H7 (cell line): Measurements from ENCODE around the gene SLC22A6. TPM values are rescaled to one million over a fixed set of nuclear protein-coding genes. Genes with fewer than 3 reads are reported as not detected.

Source experiments
- DNase-seq: peaks from one replicate; pipeline ENCODE4 v3.0.0; 2012
- H3K27me3 ChIP-seq: 2 replicates; pipeline ENCODE4 v1.6.0; 2011; ENCODE audit warnings: mild to moderate bottlenecking, low read length; ENCODE audit not compliant: control insufficient read depth, insufficient read depth
- H3K36me3 ChIP-seq: replicated peaks from 2 replicates; pipeline ENCODE4 v1.5.1; 2011; ENCODE audit warnings: low read length; ENCODE audit not compliant: control insufficient read depth, insufficient read depth
- H3K4me3 ChIP-seq: 2 replicates; pipeline ENCODE4 v1.5.1; 2011; ENCODE audit warnings: low read depth, mild to moderate bottlenecking, control low read depth, low read length, moderate library complexity; ENCODE audit not compliant: insufficient read depth
- total RNA-seq: library from RNA; depleted of rRNA; stranded (reverse); fragments of >200 nt; shearing (Covaris generic); gene quantifications from 2 replicates; pipeline ENCODE4 v1.2.3, GENCODE V29; 2014; rRNA removed

SLC22A6 gene
- total RNA-seq, 1 experiment from 2014 or later, result not detected

DNA sequence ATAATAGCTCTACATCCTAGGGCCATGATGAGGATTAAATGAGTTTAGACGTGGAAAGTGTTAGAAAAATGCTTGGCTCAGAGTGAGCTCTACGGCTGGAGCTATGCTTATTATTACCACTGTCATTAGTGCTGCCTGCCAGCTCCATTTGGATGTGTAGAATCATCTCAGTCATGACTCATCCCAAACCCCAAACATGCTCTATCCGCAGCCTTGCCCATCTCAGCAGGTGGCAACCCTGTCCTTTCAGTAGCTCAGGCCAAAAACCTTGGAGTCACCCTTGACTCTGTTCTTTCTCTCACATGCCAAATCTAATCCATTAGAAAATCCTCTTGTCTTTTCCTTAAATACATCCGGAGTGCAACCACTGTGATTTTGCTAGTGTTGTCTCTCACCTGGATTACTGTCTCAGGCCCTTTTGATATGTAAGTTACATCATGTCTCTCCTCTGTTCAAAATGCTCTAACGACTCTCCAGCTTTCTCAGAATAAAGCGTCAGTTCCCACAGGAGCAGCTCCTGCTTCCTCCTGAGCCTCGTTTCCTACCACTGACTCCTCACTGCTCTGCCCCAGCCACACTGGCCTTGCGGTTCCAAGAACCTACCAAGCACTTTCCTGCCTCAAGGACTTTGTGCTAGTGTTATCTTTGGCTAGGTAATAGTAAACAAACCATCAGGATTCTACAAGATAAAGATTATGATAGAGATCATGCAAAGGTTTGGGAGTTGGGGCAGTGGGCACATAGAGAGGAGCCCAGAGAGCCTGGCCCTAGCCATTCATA lies 53.1 kb downstream of the SLC22A6 start:
- Histone ChIP-seq H3K27me3 (peaks cover 17% of the 10 kb centered on the region), H3K36me3 (no peaks in the 10 kb centered on the region), H3K4me3 (no peak overlapping the region)
- DNase-seq, result peak; percentile 33

DNA sequence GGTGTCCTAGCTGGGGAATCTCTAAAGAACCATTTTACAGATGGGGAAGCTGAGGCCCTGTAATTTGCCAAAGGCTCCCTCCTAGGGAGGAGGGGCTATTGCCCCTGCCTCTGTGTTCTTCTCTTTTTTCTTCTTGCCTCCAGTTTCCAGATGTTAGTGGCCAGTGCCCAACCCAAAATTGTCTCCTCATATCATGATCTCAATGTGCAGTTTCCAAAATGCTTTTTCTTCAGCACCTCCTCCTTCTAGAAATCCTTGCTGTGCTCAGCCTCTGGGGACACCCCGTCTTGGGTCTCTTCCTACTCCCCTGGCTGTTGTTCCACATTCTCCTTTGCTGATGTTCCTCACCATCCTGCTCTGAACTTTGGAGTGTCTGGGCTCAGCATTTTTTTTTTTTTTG lies 54.1 kb downstream of the SLC22A6 start:
- H3K27me3 ChIP-seq, result peaks cover 28% of the 10 kb centered on the region
- no peaks in the 10 kb centered on the region for H3K36me3 ChIP-seq
- no peak overlapping the region for H3K4me3 ChIP-seq
- DNase-seq, result no peak

DNA sequence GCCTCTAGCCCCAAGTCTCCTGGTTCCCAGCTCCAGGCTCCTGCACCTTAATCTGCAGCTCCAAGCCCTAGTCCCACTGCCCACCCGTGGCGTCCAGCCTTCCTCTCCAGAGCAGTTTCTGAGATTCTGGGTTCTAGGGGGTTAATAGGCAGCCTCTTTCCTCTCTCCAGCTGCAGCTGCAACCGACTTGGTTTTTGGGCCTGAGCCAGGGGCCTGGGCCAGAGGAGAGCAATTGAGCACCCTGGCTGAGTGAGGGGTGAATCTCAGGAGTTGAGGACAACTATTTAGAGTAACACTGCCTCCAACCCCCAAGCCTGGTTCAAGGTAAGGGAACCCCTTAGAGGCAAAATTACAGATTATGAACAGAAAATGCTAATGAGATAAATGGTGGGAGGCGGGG lies 54.6 kb downstream of the SLC22A6 start:
- DNase-seq, result peak; percentile 8
- no peaks in the 10 kb centered on the region for H3K36me3 ChIP-seq
- H3K4me3 ChIP-seq, result no peak overlapping the region
- peaks cover 33% of the 10 kb centered on the region for H3K27me3 ChIP-seq

DNA sequence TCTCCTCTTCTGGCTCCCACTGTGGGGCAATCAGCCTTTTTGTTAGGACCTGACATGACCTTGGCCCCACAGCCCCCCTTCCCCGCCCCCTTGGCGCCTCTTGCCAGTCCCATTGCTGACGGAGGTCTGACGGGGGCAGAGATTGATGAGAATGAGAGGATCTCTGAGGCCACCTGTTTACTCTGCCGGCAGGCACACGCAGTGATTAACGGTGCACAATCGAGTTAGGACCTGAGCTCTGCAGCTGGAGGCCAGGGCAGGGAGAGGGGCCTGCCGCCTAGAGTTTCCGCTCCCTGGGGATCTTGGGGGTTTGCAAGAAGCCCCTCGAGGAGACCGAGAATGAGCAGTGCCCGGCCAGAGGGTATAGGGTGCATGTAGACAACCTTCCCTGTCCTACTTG lies 56.8 kb downstream of the SLC22A6 start:
- Histone ChIP-seq H3K36me3 (no peaks in the 10 kb centered on the region), H3K27me3 (peaks cover 49% of the 10 kb centered on the region), H3K4me3 (no peak overlapping the region)
- peak; percentile 54 for DNase-seq

DNA sequence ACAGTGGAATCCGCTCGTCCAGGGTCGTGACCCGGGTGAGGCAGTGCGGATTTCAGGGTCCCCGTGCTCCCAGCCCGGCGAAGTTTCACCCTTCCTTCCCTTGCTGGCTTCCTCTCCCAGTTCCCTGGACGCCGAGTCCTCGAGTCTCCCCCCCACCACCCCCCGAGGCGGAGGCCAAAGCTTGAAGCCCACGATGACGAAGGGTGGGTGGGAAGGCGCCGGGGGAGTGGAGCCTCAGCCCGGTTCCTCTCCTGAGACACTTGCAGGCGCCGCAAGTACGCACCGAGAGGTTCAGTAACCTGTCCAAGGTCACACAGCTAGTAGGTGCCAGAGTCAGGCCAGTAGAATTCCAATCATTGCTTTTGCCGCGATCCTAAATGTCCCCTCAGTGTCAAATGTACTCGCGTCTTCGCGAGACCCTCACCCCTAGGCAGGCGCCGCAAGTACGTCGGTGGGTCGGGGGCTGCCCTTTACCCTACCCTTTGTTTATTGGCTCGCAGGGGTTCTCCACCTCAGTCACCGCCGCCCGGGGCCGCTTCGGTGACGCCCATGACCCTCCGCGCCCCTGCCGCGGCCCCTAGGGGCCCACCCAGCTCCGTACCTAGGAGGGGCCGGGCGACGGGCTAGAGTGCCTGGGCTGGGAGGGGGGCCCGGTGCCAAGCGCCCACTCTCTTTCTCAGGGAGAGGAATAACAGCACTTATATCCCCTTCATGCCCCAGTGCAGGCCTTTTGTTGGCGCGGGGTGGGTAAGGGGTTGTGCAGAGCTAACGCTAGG lies 57.9 kb downstream of the SLC22A6 start:
- H3K36me3 ChIP-seq, result no peaks in the 10 kb centered on the region
- H3K4me3 ChIP-seq, result peak overlapping the region; percentile 61
- DNase-seq, result peak; percentile 76
- H3K27me3 ChIP-seq, result peaks cover 56% of the 10 kb centered on the region

Other genes starting within 250 kb of the SLC22A6 start
- 26.8 and 42.0 TPM in 2 replicates for gene ZBTB3, start 230.8 kb downstream of the SLC22A6 start, total RNA-seq
- gene POLR2G, start 223.4 kb downstream of the SLC22A6 start, total RNA-seq, result 155 and 172 TPM in 2 replicates
- gene TAF6L, start 213.6 kb downstream of the SLC22A6 start, total RNA-seq, result 32.1 and 42.9 TPM in 2 replicates
- 50.1 and 55.2 TPM in 2 replicates for gene TMEM179B, start 197.6 kb downstream of the SLC22A6 start, total RNA-seq
- gene TMEM223, start 193.0 kb downstream of the SLC22A6 start, total RNA-seq, result 30.2 and 42.1 TPM in 2 replicates
- 19.1 and 19.3 TPM in 2 replicates for gene NXF1, start 179.5 kb downstream of the SLC22A6 start, total RNA-seq
- gene STX5, start 152.9 kb downstream of the SLC22A6 start, total RNA-seq, result 24.0 and 29.0 TPM in 2 replicates
- gene TEX54, start 152.1 kb downstream of the SLC22A6 start, total RNA-seq, result not detected in 2 replicates
- gene WDR74, start 145.4 kb downstream of the SLC22A6 start, total RNA-seq, result 153 and 160 TPM in 2 replicates
- gene SLC3A2, start 104.1 kb downstream of the SLC22A6 start, total RNA-seq, result 271 and 340 TPM in 2 replicates
- gene CHRM1, start 63.6 kb downstream of the SLC22A6 start, total RNA-seq, result not detected in 2 replicates
- not detected in 2 replicates for gene SLC22A8, start 30.9 kb upstream of the SLC22A6 start, total RNA-seq
- gene SLC22A24, start 159.3 kb upstream of the SLC22A6 start, total RNA-seq, result not detected in 2 replicates